ENCODE measurements around the gene ZDHHC24.

ZDHHC24 gene

GRCh38 chr11:66539870-66540213 is 6.0 kb downstream of the ZDHHC24 start:
- H3K4me3 ChIP-seq (ENCODE audit: low read depth, low read length): no peak overlapping the region
- no peak for DNase-seq (ENCODE audit: low read depth)
- TF ChIP-seq CTCF (IDR thresholded peaks at IDR 0.05; ENCODE audit: control insufficient read depth, extremely low read depth, insufficient read depth): no peak

- no peak for TF ChIP-seq CTCF (IDR thresholded peaks at IDR 0.05; ENCODE audit: control insufficient read depth, extremely low read depth, insufficient read depth)
- H3K4me3 ChIP-seq (ENCODE audit: low read depth, low read length): no peak overlapping the region
- no peak for DNase-seq (ENCODE audit: low read depth)
These were observed 6.5 kb downstream of the ZDHHC24 start for GRCh38 chr11:66539170-66539869.

- TF ChIP-seq CTCF (IDR thresholded peaks at IDR 0.05; ENCODE audit: control insufficient read depth, extremely low read depth, insufficient read depth): no peak
These were observed 13.1 kb downstream of the ZDHHC24 start for GRCh38 chr11:66532784-66533183.

GRCh38 chr11:66531841-66532240 is 14.0 kb downstream of the ZDHHC24 start:
- H3K4me3 ChIP-seq (ENCODE audit: low read depth, low read length): no peak overlapping the region
- no peak for TF ChIP-seq CTCF (IDR thresholded peaks at IDR 0.05; ENCODE audit: control insufficient read depth, extremely low read depth, insufficient read depth)
- no peak for DNase-seq (ENCODE audit: low read depth)

More at GRCh38 chr11:66532784-66533183, 13.1 kb downstream of the ZDHHC24 start:
- H3K4me3 ChIP-seq (ENCODE audit: low read depth, low read length): no peak overlapping the region
- DNase-seq (ENCODE audit: low read depth): no peak

GRCh38 chr11:66530927-66531709 is 14.7 kb downstream of the ZDHHC24 start:
- TF ChIP-seq CTCF (IDR thresholded peaks at IDR 0.05; ENCODE audit: control insufficient read depth, extremely low read depth, insufficient read depth): no peak
- no peak for DNase-seq (ENCODE audit: low read depth)
- H3K4me3 ChIP-seq (ENCODE audit: low read depth, low read length): no peak overlapping the region

- H3K4me3 ChIP-seq (ENCODE audit: low read depth, low read length): no peak overlapping the region
- TF ChIP-seq CTCF (IDR thresholded peaks at IDR 0.05; ENCODE audit: control insufficient read depth, extremely low read depth, insufficient read depth): no peak
- no peak for DNase-seq (ENCODE audit: low read depth)
These were observed 16.2 kb downstream of the ZDHHC24 start for GRCh38 chr11:66529655-66530054.
